GM23248 (cell line): ENCODE data around the gene GGCT. TPM values are rescaled to one million over a fixed set of nuclear protein-coding genes. Genes with fewer than 3 reads are reported as not detected.
"Not testable (repeated sequence)": the region's sequence is repeated elsewhere in the genome, so short reads cannot be mapped to it uniquely, and the experiment has no call there.

ENCODE experiments used
- DNase-seq: peaks from one replicate; pipeline ENCODE4 v3.0.0-alpha.2; 2015
- H2AFZ ChIP-seq: fragments of 200-600 bp; sonication (generic); 2 replicates; pipeline ENCODE4 v1.6.1; 2016; ENCODE audit warnings: antibody characterized with exemption
- H3F3A ChIP-seq: fragments of 200-600 bp; sonication (generic); 2 replicates; pipeline ENCODE4 v1.6.1; 2016; ENCODE audit warnings: mild to moderate bottlenecking, antibody characterized with exemption, mixed run types; ENCODE audit not compliant: insufficient read depth
- H3K27ac ChIP-seq: fragments of 200-600 bp; sonication (generic); 2 replicates; pipeline ENCODE4 v1.5.1; 2016; ENCODE audit warnings: mild to moderate bottlenecking
- H3K27me3 ChIP-seq: fragments of 200-600 bp; sonication (generic); replicated peaks from 2 replicates; pipeline ENCODE4 v1.6.1; 2016; ENCODE audit warnings: mild to moderate bottlenecking; ENCODE audit not compliant: insufficient read depth
- H3K36me3 ChIP-seq: fragments of 200-600 bp; sonication (generic); 2 replicates; pipeline ENCODE4 v1.6.1; 2016; ENCODE audit warnings: low read depth, mild to moderate bottlenecking
- H3K4me1 ChIP-seq: fragments of 200-600 bp; sonication (generic); 2 replicates; pipeline ENCODE4 v1.6.1; 2016; ENCODE audit warnings: mild to moderate bottlenecking; ENCODE audit not compliant: insufficient read depth
- H3K4me2 ChIP-seq: fragments of 200-600 bp; sonication (generic); one replicate; pipeline ENCODE4 v1.6.1; 2016; ENCODE audit warnings: mild to moderate bottlenecking; ENCODE audit not compliant: unreplicated experiment
- H3K4me3 ChIP-seq: fragments of 200-600 bp; sonication (generic); 2 replicates; pipeline ENCODE4 v1.5.1; 2016; ENCODE audit warnings: mild to moderate bottlenecking
- H3K79me2 ChIP-seq: fragments of 200-600 bp; sonication (generic); 2 replicates; pipeline ENCODE4 v1.6.1; 2016; ENCODE audit warnings: mild to moderate bottlenecking; ENCODE audit not compliant: insufficient read depth
- H3K9ac ChIP-seq: fragments of 200-600 bp; sonication (generic); 2 replicates; pipeline ENCODE4 v1.6.1; 2016; ENCODE audit warnings: mild to moderate bottlenecking
- H3K9me2 ChIP-seq: fragments of 200-600 bp; sonication (generic); 2 replicates; pipeline ENCODE4 v1.6.1; 2016; ENCODE audit warnings: mixed run types, mild to moderate bottlenecking, moderate library complexity; ENCODE audit not compliant: insufficient read depth
- H3K9me3 ChIP-seq: fragments of 200-600 bp; sonication (generic); one replicate; pipeline ENCODE4 v1.6.1; 2017; ENCODE audit warnings: low read depth
- H4K20me1 ChIP-seq: fragments of 200-600 bp; sonication (generic); 2 replicates; pipeline ENCODE4 v1.6.0; 2016; ENCODE audit not compliant: insufficient read depth
- EZH2 ChIP-seq: fragments of 200-600 bp; sonication (generic); IDR thresholded peaks from 2 replicates; pipeline ENCODE4 v1.6.1; 2018; ENCODE audit warnings: antibody characterized with exemption, mild to moderate bottlenecking; ENCODE audit not compliant: insufficient read depth, poor library complexity, severe bottlenecking
- EZH2phosphoT487 ChIP-seq: fragments of 200-600 bp; sonication (generic); IDR thresholded peaks from 2 replicates; pipeline ENCODE4 v1.6.1; 2018; ENCODE audit warnings: antibody characterized with exemption, moderate library complexity, mild to moderate bottlenecking, low read depth; ENCODE audit not compliant: insufficient read depth
- WGBS, 2 experiments: methylation state at CpG; one replicate each; pipeline ENCODE4 v1.1.6; 2015 to 2017; ENCODE audit warnings: low lambda C conversion rate in 2 of 2, low coverage in 1 of 2; ENCODE audit errors: missing lambda C conversion rate in 2 of 2; 5-methylcytosine and 5-hydroxymethylcytosine counted together
- in situ Hi-C: fragments of 300-500 bp; cut with MboI; formaldehyde crosslinking; loops from 2 replicates; pipeline ENCODE4 v1.15.0; 2020
- polyA plus RNA-seq: library from polyadenylated mRNA; unstranded; fragments of >200 nt; fragmentation: Nextera tagmentation; extraction: Ambion mirVana; gene quantifications from 2 replicates; pipeline ENCODE4 v1.2.1, GENCODE V29; 2016
- total RNA-seq: library from RNA; depleted of rRNA; stranded (reverse); fragments of >200 nt; shearing (Covaris generic); gene quantifications from 2 replicates; pipeline ENCODE4 v1.2.3, GENCODE V29; 2014

The GGCT gene
- total and polyA plus RNA-seq, 2 experiments from 2014 or later, result 31.3 to 47.9 TPM

GRCh38 chr7:30493228-30493627 lies 11.4 kb downstream of the GGCT start:
- TF ChIP-seq EZH2 (no peak), EZH2phosphoT487 (no peak)
- H3K9ac ChIP-seq, result no peak overlapping the region
- H3K4me2 ChIP-seq, result no peak overlapping the region
- H3K4me3 ChIP-seq, result no peak overlapping the region
- no peaks in the 10 kb centered on the region for H4K20me1 ChIP-seq
- H3K4me1 ChIP-seq, result no peaks in the 10 kb centered on the region
- no peaks in the 10 kb centered on the region; the same call in 1 of the 2 replicates for H3K79me2 ChIP-seq
- no peaks in the 10 kb centered on the region for H3K9me3 ChIP-seq
- H3F3A ChIP-seq, result no peaks in the 10 kb centered on the region
- no peak overlapping the region for H2AFZ ChIP-seq
- H3K27ac ChIP-seq, result no peak overlapping the region
- H3K36me3 ChIP-seq, result peaks cover 9% of the 10 kb centered on the region; the same call in 1 of the 2 replicates
- no peaks in the 10 kb centered on the region for H3K27me3 ChIP-seq
- no peak for DNase-seq
- H3K9me2 ChIP-seq, result no peaks in the 10 kb centered on the region
- in situ Hi-C loops, result no loop called here

GRCh38 chr7:30491417-30491816 lies 13.2 kb downstream of the GGCT start:
- Histone ChIP-seq H3K36me3 (peaks cover 2% of the 10 kb centered on the region; the same call in 1 of the 2 replicates), H3K9me2 (no peaks in the 10 kb centered on the region), H3K9me3 (no peaks in the 10 kb centered on the region), H3K4me1 (no peaks in the 10 kb centered on the region), H2AFZ (no peak overlapping the region), H3K4me3 (no peak overlapping the region), H3K4me2 (no peak overlapping the region), H3K9ac (no peak overlapping the region), H3K27me3 (no peaks in the 10 kb centered on the region), H3K27ac (no peak overlapping the region), H4K20me1 (no peaks in the 10 kb centered on the region), H3K79me2 (no peaks in the 10 kb centered on the region), H3F3A (no peaks in the 10 kb centered on the region)
- no peak for DNase-seq
- in situ Hi-C loops, result no loop called here
- TF ChIP-seq EZH2phosphoT487 (no peak), EZH2 (no peak)

GRCh38 chr7:30487371-30487770 lies 17.3 kb downstream of the GGCT start:
- WGBS, 2 experiments, result 83 to 95% methylated on average over 1 of the region's 1 CpG

GRCh38 chr7:30485667-30486066 lies 19.0 kb downstream of the GGCT start:
- no peaks in the 10 kb centered on the region for H3K36me3 ChIP-seq
- H3K9me2 ChIP-seq, result no peaks in the 10 kb centered on the region
- H2AFZ ChIP-seq, result no peak overlapping the region
- no peaks in the 10 kb centered on the region for H3K27me3 ChIP-seq
- H3K9ac ChIP-seq, result no peak overlapping the region
- no peak overlapping the region for H3K4me2 ChIP-seq
- no peak overlapping the region for H3K27ac ChIP-seq
- no peak for TF ChIP-seq EZH2phosphoT487
- no peak for TF ChIP-seq EZH2
- in situ Hi-C loops, result no loop called here
- H3K9me3 ChIP-seq, result no peaks in the 10 kb centered on the region
- no peaks in the 10 kb centered on the region for H3K4me1 ChIP-seq
- no peaks in the 10 kb centered on the region for H3K79me2 ChIP-seq
- no peak for DNase-seq
- H3F3A ChIP-seq, result no peaks in the 10 kb centered on the region
- H3K4me3 ChIP-seq, result no peak overlapping the region
- H4K20me1 ChIP-seq, result no peaks in the 10 kb centered on the region
- 86 to 95% methylated on average over 1 of the region's 1 CpG for WGBS, 2 experiments

More at GRCh38 chr7:30487371-30487770, 17.3 kb downstream of the GGCT start:
- TF ChIP-seq EZH2phosphoT487 (no peak), EZH2 (no peak)
- in situ Hi-C loops, result no loop called here
- Histone ChIP-seq H4K20me1 (no peaks in the 10 kb centered on the region), H3F3A (no peaks in the 10 kb centered on the region), H3K36me3 (no peaks in the 10 kb centered on the region), H3K79me2 (no peaks in the 10 kb centered on the region), H3K27ac (no peak overlapping the region), H3K27me3 (no peaks in the 10 kb centered on the region), H3K4me3 (no peak overlapping the region), H3K4me1 (no peaks in the 10 kb centered on the region), H2AFZ (no peak overlapping the region), H3K9me3 (no peaks in the 10 kb centered on the region), H3K4me2 (no peak overlapping the region), H3K9ac (no peak overlapping the region), H3K9me2 (no peaks in the 10 kb centered on the region)
- DNase-seq, result no peak

- H3K27ac ChIP-seq, H3K9ac ChIP-seq, H3K4me2 ChIP-seq, DNase-seq, H3K9me2 ChIP-seq, H3K27me3 ChIP-seq, H2AFZ ChIP-seq, in situ Hi-C loops, H3K9me3 ChIP-seq, H3K36me3 ChIP-seq, H4K20me1 ChIP-seq, H3K4me3 ChIP-seq: not testable (repeated sequence)
- 87 to 94% methylated on average over 9 of the region's 9 CpGs for WGBS, 2 experiments
- Histone ChIP-seq H3K79me2 (peaks cover 13% of the 10 kb centered on the region), H3F3A (peaks cover 15% of the 10 kb centered on the region), H3K4me1 (peaks cover 18% of the 10 kb centered on the region)
These were observed 23.2 kb downstream of the GGCT start for GRCh38 chr7:30481416-30481815.
